Measurements from ENCODE around the gene MAP6. TPM values are rescaled to one million over a fixed set of nuclear protein-coding genes. Genes with fewer than 3 reads are reported as not detected.

The MAP6 gene
- total RNA-seq, 1 donor from 2014 or later: 6.9 TPM

GRCh38 chr11:75627906-75628668, 40.8 kb downstream of the MAP6 start:
- H3K4me1 ChIP-seq: no peaks in the 10 kb centered on the region
- H3K27me3 ChIP-seq: no peaks in the 10 kb centered on the region
- H3K27ac ChIP-seq: no peak overlapping the region
- no peaks in the 10 kb centered on the region for H3K36me3 ChIP-seq
- DNase-seq (ENCODE audit: extremely low spot score in 2 of 2): no peak
- TF ChIP-seq POLR2A (IDR thresholded peaks at IDR 0.05) (no peak), POLR2AphosphoS5 (IDR thresholded peaks at IDR 0.05; ENCODE audit: insufficient read depth in 1 of 2, low read depth in 1 of 2) (no peak)
- TF ChIP-seq, protein P1, sequence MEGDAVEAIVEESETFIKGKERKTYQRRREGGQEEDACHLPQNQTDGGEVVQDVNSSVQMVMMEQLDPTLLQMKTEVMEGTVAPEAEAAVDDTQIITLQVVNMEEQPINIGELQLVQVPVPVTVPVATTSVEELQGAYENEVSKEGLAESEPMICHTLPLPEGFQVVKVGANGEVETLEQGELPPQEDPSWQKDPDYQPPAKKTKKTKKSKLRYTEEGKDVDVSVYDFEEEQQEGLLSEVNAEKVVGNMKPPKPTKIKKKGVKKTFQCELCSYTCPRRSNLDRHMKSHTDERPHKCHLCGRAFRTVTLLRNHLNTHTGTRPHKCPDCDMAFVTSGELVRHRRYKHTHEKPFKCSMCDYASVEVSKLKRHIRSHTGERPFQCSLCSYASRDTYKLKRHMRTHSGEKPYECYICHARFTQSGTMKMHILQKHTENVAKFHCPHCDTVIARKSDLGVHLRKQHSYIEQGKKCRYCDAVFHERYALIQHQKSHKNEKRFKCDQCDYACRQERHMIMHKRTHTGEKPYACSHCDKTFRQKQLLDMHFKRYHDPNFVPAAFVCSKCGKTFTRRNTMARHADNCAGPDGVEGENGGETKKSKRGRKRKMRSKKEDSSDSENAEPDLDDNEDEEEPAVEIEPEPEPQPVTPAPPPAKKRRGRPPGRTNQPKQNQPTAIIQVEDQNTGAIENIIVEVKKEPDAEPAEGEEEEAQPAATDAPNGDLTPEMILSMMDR (IDR thresholded peaks at IDR 0.05): no peak
- no peaks in the 10 kb centered on the region for H3K9me3 ChIP-seq
- intact Hi-C loops (cut with DNase I): no loop called here
- H3K4me3 ChIP-seq: no peak overlapping the region

DNA sequence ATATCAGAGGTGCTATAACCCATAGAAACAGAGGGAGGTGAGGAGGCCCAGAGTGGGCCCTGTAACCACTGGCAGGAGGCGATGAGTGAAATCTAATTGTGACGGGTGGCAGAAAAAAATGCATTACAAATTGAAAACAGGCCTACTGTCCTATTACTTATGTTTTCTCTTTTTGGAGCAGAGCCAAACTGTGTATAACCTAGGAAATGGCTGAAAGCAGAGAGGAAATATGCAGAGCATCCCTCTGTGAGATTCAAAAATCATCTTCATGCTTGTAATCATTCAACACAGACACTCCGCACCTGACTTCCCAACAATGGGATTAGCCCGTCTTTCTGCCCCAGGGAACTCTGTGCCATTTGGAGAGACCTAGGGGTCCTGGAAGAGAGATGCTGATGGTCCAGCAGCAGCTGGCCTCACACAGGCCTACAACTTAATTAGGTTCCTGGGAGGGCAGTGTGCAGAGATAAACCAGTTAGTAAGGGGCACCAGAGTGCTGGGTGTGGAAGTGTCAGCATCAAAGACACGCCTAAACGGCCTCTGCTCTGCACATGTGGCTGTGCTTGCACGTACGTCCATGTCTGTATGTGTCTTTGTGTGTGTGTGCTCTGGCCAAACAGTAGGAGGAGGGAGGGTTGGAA, 41.8 kb downstream of the MAP6 start:
- no peak for TF ChIP-seq POLR2AphosphoS5 (IDR thresholded peaks at IDR 0.05; ENCODE audit: insufficient read depth in 1 of 2, low read depth in 1 of 2)
- TF ChIP-seq, protein P1 (IDR thresholded peaks at IDR 0.05): no peak
- H3K9me3 ChIP-seq: no peaks in the 10 kb centered on the region
- intact Hi-C loops (cut with DNase I): no loop called here
- no peaks in the 10 kb centered on the region for H3K36me3 ChIP-seq
- H3K4me3 ChIP-seq: no peak overlapping the region
- H3K27ac ChIP-seq: no peak overlapping the region
- DNase-seq (ENCODE audit: extremely low spot score in 2 of 2): no peak
- no peaks in the 10 kb centered on the region for H3K27me3 ChIP-seq
- H3K4me1 ChIP-seq: no peaks in the 10 kb centered on the region

DNA sequence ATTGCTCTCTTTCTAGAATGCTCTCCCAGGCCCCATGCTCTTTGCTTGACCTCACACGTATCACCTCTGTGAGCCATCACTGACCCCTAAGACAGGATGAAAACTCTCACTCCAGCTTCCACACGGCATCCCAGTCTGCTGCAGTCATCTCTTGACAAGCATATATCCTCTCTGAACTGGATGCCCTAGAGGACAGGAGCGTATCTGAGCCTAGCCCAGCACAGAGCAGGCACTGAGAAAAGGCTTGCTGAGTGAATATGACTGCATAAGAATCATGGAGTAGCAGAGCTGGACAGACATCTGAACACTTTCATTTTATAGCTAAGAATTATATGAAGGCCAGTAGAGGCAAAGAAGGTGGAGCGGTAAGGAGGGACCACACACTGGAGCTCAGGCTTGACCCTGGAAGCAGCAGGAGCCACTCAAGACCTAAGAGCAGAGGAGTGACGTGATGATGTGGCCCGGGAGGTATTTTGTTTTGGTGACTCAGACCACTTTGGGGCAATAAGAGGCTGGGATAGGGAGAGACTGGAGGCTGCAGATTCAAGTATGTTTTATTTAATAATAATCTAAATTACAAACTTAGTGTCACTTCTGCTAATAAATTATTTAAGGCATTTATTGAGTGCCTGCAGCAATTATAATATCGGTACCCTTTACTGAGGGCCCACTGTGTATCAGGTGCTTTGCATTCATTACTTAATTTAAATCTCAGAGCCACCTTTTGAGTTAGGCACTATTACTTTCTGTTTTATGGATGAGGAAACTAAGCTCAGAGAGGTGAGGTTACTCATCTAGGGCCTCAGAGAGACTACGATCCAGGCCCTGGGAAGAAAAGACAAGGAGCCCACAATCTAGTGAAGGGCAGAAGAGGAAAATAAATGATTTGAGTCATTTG, 42.6 kb downstream of the MAP6 start:
- intact Hi-C loops (cut with DNase I): no loop called here
- no peak for DNase-seq (ENCODE audit: extremely low spot score in 2 of 2)
- TF ChIP-seq POLR2AphosphoS5 (IDR thresholded peaks at IDR 0.05; ENCODE audit: insufficient read depth in 1 of 2, low read depth in 1 of 2) (no peak), POLR2A (IDR thresholded peaks at IDR 0.05) (no peak)
- TF ChIP-seq, protein P1 (IDR thresholded peaks at IDR 0.05): no peak
- H3K36me3 ChIP-seq: no peaks in the 10 kb centered on the region
- no peaks in the 10 kb centered on the region for H3K4me1 ChIP-seq
- no peak overlapping the region for H3K27ac ChIP-seq
- no peak overlapping the region for H3K4me3 ChIP-seq
- no peaks in the 10 kb centered on the region for H3K9me3 ChIP-seq
- no peaks in the 10 kb centered on the region for H3K27me3 ChIP-seq

DNA sequence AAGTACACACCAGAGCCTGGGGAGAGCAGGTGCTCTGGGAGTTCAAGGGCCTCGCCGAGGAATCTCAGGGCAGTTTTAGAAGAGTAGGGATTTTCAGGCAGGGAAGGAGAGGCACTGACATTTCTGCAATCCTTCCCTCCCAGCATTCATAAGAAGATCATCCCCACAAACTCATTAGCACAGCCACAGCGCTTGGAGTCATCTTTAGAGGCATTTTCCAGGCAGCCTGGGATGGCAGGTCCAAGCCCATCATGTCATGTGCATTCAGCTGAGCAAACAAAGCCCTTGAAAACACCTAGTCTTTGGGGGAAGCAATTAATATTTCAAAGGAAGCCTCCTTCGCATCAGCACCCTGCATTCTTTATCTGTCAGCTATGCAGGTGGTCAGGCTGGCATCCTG, 43.8 kb downstream of the MAP6 start:
- H3K4me3 ChIP-seq: no peak overlapping the region
- no peak for DNase-seq (ENCODE audit: extremely low spot score in 2 of 2)
- no peaks in the 10 kb centered on the region for H3K4me1 ChIP-seq
- H3K9me3 ChIP-seq: no peaks in the 10 kb centered on the region
- H3K27me3 ChIP-seq: no peaks in the 10 kb centered on the region
- intact Hi-C loops (cut with DNase I): no loop called here
- no peaks in the 10 kb centered on the region for H3K36me3 ChIP-seq
- no peak overlapping the region for H3K27ac ChIP-seq
- TF ChIP-seq, protein P1 (IDR thresholded peaks at IDR 0.05): no peak
- TF ChIP-seq POLR2A (IDR thresholded peaks at IDR 0.05) (no peak), POLR2AphosphoS5 (IDR thresholded peaks at IDR 0.05; ENCODE audit: insufficient read depth in 1 of 2, low read depth in 1 of 2) (no peak)
